ENCODE measurements around the gene HOXC6. TPM values are rescaled to one million over a fixed set of nuclear protein-coding genes. Genes with fewer than 3 reads are reported as not detected.
A peak's percentile ranks its signal among the peaks of the same experiment; 100 is the strongest.

The HOXC6 gene
- total RNA-seq, 3 donors from 2014 or later = 3.3 to 4.1 (median 4.0) TPM

DNA sequence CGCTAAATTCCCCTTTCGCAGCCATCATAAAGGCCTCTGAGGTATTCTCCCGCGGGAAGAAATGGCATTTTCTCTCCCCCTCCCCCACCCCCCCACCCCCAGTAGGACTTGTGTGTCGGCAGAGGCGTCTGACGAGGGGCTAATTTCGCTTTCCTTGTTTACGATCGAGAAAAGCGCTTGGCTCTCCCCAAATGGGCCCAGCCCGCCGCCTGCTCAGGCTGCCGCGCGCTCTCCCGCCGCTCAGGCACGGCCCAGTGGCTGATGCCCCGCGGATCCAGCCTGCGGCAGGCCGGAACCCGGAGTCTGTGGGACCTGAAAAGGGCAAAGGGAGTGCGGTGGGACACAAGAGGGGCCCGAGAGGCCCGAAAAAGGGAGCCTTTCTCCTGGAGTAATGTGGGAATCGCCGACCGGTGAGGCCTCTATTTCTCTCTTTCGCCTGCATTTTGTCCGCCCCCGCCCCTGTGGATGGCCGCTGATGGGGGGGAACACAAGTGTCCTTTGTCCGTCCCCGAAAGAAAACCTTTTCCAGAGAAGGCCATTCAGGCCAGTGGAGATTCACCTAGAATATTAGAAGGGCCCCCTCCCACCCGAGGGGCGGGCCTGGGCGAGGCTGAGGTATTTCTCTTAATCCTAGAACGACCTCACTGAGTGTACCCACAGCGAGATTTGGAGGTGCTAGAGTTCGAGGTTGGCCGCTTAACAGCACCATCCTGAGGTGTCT lies 9.0 kb upstream of the HOXC6 start:
- DNase-seq (ENCODE audit: low spot score in 2 of 2) = no peak
- intact Hi-C loops (cut with DNase I; ENCODE audit: low total_unique reads) = no loop called here
- peak overlapping the region; percentile 99 for H3K27ac ChIP-seq
- no peaks in the 10 kb centered on the region for H3K36me3 ChIP-seq
- H3K9me3 ChIP-seq = no peaks in the 10 kb centered on the region
- H3K4me1 ChIP-seq = peaks cover 0 to 13% of the 10 kb centered on the region in 2 donors
- H3K4me3 ChIP-seq = peak overlapping the region; percentile 65 to 80 (median 71)
- TF ChIP-seq POLR2A (IDR thresholded peaks at IDR 0.05) = no peak
- TF ChIP-seq POLR2AphosphoS5 (IDR thresholded peaks at IDR 0.05) = peak in 2 of 3 donors; percentile 9 to 32
- H3K27me3 ChIP-seq = no peaks in the 10 kb centered on the region

DNA sequence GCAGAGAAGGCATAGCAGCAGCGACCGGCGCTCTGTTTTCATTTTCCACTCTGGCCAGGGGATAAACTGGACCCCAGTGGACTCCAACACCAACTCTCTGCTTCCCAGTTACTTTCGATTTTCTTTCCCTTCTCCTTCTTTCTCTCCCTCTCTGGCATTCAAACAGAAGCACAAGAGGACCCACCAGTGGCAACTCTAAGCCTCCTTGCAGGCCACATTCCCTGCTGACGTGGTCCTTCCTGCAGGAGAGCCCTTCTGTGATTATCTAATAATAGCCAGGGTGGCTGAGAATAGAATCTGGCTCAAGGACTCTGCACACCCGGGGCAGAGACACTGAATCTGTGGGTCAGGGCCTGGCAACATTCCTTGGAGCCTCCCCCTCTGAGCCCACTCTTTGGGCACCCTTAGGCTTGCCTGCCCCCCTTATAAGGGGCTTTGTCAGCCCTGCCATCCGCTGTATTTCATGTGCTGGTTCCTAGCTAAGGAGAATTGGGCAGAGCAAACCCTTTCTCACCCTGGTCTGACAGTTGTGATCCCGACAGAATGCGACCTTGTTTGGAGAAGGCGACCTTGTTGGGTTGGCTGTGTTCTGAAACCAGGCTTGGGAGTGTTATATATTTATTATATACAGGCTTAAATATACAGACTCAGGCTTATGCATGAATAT lies 8.2 kb upstream of the HOXC6 start:
- peaks cover 0 to 16% of the 10 kb centered on the region in 2 donors for H3K4me1 ChIP-seq
- TF ChIP-seq, protein P1, sequence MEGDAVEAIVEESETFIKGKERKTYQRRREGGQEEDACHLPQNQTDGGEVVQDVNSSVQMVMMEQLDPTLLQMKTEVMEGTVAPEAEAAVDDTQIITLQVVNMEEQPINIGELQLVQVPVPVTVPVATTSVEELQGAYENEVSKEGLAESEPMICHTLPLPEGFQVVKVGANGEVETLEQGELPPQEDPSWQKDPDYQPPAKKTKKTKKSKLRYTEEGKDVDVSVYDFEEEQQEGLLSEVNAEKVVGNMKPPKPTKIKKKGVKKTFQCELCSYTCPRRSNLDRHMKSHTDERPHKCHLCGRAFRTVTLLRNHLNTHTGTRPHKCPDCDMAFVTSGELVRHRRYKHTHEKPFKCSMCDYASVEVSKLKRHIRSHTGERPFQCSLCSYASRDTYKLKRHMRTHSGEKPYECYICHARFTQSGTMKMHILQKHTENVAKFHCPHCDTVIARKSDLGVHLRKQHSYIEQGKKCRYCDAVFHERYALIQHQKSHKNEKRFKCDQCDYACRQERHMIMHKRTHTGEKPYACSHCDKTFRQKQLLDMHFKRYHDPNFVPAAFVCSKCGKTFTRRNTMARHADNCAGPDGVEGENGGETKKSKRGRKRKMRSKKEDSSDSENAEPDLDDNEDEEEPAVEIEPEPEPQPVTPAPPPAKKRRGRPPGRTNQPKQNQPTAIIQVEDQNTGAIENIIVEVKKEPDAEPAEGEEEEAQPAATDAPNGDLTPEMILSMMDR (IDR thresholded peaks at IDR 0.05) = no peak
- TF ChIP-seq POLR2AphosphoS5 (IDR thresholded peaks at IDR 0.05) = no peak
- TF ChIP-seq POLR2A (IDR thresholded peaks at IDR 0.05) = no peak
- H3K27me3 ChIP-seq = no peaks in the 10 kb centered on the region
- no peak for DNase-seq (ENCODE audit: low spot score in 2 of 2)
- H3K27ac ChIP-seq = peak overlapping the region; percentile 99
- no peaks in the 10 kb centered on the region for H3K9me3 ChIP-seq
- no peaks in the 10 kb centered on the region for H3K36me3 ChIP-seq
- intact Hi-C loops (cut with DNase I; ENCODE audit: low total_unique reads) = no loop called here
- peak overlapping the region; percentile 65 to 80 (median 71) for H3K4me3 ChIP-seq

DNA sequence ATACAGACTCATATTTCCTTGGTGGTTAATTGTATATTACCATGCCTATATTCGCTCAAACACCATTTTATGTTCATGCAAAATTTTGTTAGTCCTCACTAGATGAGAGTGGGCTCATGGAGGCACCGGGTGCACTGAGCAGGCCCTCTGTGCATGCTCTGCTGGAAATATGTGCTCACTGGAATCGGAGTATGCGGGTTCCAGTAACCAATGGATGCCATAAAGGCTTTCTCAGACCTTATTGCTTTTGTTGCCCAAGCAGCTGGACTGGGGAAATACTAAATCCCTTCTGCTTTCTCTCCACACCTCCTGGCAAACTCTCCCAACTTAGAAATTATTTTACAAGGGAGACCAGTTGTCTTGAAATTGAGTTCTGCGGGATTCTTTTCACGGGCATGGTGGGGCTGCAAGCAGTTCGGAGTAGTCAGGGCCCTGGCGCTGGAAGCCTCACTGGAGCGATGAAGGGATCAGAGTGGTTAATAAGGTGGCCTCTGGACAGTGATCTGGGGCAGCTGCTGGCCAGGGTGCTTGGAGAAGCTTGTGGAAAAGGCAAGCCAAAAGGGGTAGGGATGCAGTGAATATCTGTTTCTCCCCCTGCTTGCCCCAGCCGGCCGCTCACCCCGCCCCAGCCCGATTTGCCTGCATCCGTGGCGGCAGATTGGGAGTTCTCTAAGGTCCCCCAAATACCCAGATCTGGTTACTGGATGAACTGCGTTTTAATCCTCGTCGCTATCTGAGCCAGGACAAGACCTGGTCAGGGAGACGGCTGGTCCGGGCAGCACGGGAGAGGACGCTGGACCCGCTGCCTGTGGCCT lies 7.4 kb upstream of the HOXC6 start:
- no peak for DNase-seq (ENCODE audit: low spot score in 2 of 2)
- peak overlapping the region; percentile 65 to 80 (median 71) for H3K4me3 ChIP-seq
- H3K4me1 ChIP-seq = peaks cover 0 to 16% of the 10 kb centered on the region in 2 donors
- TF ChIP-seq POLR2A (IDR thresholded peaks at IDR 0.05) = no peak
- TF ChIP-seq, protein P1 (IDR thresholded peaks at IDR 0.05) = no peak
- no peak for TF ChIP-seq POLR2AphosphoS5 (IDR thresholded peaks at IDR 0.05)
- H3K9me3 ChIP-seq = no peaks in the 10 kb centered on the region
- intact Hi-C loops (cut with DNase I; ENCODE audit: low total_unique reads) = no loop called here
- no peaks in the 10 kb centered on the region for H3K27me3 ChIP-seq
- peak overlapping the region; percentile 99 for H3K27ac ChIP-seq
- no peaks in the 10 kb centered on the region for H3K36me3 ChIP-seq

DNA sequence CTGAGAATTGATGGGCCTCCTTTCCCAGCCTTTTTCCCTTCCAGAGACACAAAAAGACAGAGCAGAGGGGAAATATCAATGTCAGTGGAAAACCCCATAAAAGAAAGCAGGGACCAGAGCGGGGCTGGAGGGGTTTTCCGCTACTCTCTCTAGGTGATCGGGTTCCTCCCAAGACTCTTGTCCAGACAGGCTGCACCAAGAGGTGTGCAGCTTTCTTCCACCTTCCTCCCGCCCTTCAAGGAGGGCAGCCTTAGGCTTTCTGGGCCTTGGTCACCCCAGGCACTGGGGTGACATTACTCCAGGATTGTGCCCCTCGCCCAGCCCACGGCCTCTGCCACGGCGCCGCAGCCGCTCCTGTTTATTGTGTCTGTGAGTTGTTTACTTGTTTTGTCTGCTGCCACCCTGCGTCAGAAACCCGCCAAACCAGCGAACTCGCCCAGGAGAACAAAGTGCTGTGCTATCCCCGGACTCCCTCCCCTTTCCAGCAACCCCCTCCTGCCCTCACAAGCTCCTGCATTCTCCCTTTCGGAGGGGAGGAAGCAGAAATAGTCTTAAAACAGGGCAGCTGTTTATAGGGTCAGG lies 6.7 kb upstream of the HOXC6 start:
- Histone ChIP-seq H3K9me3 (no peaks in the 10 kb centered on the region), H3K36me3 (no peaks in the 10 kb centered on the region), H3K27me3 (no peaks in the 10 kb centered on the region), H3K4me1 (peaks cover 0 to 16% of the 10 kb centered on the region in 2 donors), H3K4me3 (peak overlapping the region; percentile 65 to 80 (median 71)), H3K27ac (peak overlapping the region; percentile 99)
- DNase-seq (ENCODE audit: low spot score in 2 of 2) = peak in 1 of 2 donors; percentile 59
- TF ChIP-seq, protein P1 (IDR thresholded peaks at IDR 0.05) = peak in 2 of 3 donors; percentile 9 to 16
- no peak for TF ChIP-seq POLR2AphosphoS5 (IDR thresholded peaks at IDR 0.05)
- TF ChIP-seq POLR2A (IDR thresholded peaks at IDR 0.05) = no peak
- intact Hi-C loops (cut with DNase I; ENCODE audit: low total_unique reads) = no loop called here
